OCI-LY1 (cell line): ENCODE measurements around the gene CLTC.

Experiments
- H2AFZ ChIP-seq: fragments of 200-600 bp; sonication (generic), shearing (Covaris generic); 2 replicates; pipeline ENCODE4 v1.6.0; 2014; ENCODE audit warnings: antibody characterized with exemption, mild to moderate bottlenecking, low read length
- H3F3A ChIP-seq: fragments of 200-600 bp; sonication (generic), shearing (Covaris generic); 2 replicates; pipeline ENCODE4 v1.6.0; 2014; ENCODE audit warnings: mild to moderate bottlenecking, antibody characterized with exemption, low read length, moderate library complexity; ENCODE audit not compliant: insufficient read depth
- H3K27ac ChIP-seq: fragments of 200-600 bp; sonication (generic); 2 replicates; pipeline ENCODE4 v1.5.1; 2014; ENCODE audit warnings: low read length, mixed run types, mild to moderate bottlenecking, low read depth; ENCODE audit not compliant: poor library complexity, severe bottlenecking
- H3K27me3 ChIP-seq: fragments of 200-600 bp; sonication (generic); 2 replicates; pipeline ENCODE4 v1.6.0; 2014; ENCODE audit warnings: antibody characterized with exemption, mild to moderate bottlenecking, low read length, moderate library complexity; ENCODE audit not compliant: insufficient read depth
- H3K36me3 ChIP-seq: fragments of 200-600 bp; sonication (generic); 2 replicates; pipeline ENCODE4 v1.6.1; 2014; ENCODE audit warnings: mild to moderate bottlenecking, antibody characterized with exemption, low read length, moderate library complexity, mixed read lengths; ENCODE audit not compliant: insufficient read depth
- H3K4me1 ChIP-seq: fragments of 200-600 bp; sonication (generic); 2 replicates; pipeline ENCODE4 v1.5.1; 2014; ENCODE audit warnings: mild to moderate bottlenecking, low read length, moderate library complexity; ENCODE audit not compliant: insufficient read depth, severe bottlenecking
- H3K4me2 ChIP-seq: fragments of 200-600 bp; sonication (generic), shearing (Covaris generic); 2 replicates; pipeline ENCODE4 v1.6.1; 2014; ENCODE audit warnings: low read length
- H3K4me3 ChIP-seq: fragments of 200-600 bp; sonication (generic); 2 replicates; pipeline ENCODE4 v1.5.1; 2014; ENCODE audit warnings: low read length, low read depth, mild to moderate bottlenecking, mixed read lengths; ENCODE audit not compliant: poor library complexity, severe bottlenecking
- H3K79me2 ChIP-seq: fragments of 200-600 bp; shearing (Covaris generic); 2 replicates; pipeline ENCODE4 v1.6.1; 2016; ENCODE audit warnings: mixed run types, low read length, mixed read lengths; ENCODE audit not compliant: insufficient read depth
- H3K9ac ChIP-seq: fragments of 200-600 bp; sonication (generic), shearing (Covaris generic); 2 replicates; pipeline ENCODE4 v1.6.1; 2014; ENCODE audit warnings: mild to moderate bottlenecking, low read length, mixed read lengths
- H3K9me2 ChIP-seq: fragments of 200-600 bp; sonication (generic), shearing (Covaris generic); 2 replicates; pipeline ENCODE4 v1.6.1; 2014; ENCODE audit warnings: low read depth, mild to moderate bottlenecking, low read length, mixed read lengths
- H3K9me3 ChIP-seq: fragments of 200-600 bp; shearing (Covaris generic); 2 replicates; pipeline ENCODE4 v1.6.1; 2014; ENCODE audit warnings: low read length, mixed read lengths
- H4K20me1 ChIP-seq: fragments of 200-600 bp; sonication (generic), shearing (Covaris generic); 2 replicates; pipeline ENCODE4 v1.6.0; 2016; ENCODE audit warnings: mild to moderate bottlenecking, low read length; ENCODE audit not compliant: insufficient read depth
- EZH2 ChIP-seq: fragments of 200-600 bp; sonication (generic), shearing (Covaris generic); IDR thresholded peaks from 2 replicates; pipeline ENCODE4 v1.8.0; 2017; ENCODE audit warnings: borderline replicate concordance, mixed run types, mild to moderate bottlenecking, antibody characterized with exemption, low read length, moderate library complexity, mixed read lengths
- TF ChIP-seq, protein P1 (sequence below): fragments of 200-600 bp; sonication (generic), shearing (Covaris generic); IDR thresholded peaks from 2 replicates; pipeline ENCODE4 v1.5.1; 2017; ENCODE audit warnings: mild to moderate bottlenecking, antibody characterized with exemption, low read length, moderate library complexity, mixed read lengths

CLTC gene

DNA sequence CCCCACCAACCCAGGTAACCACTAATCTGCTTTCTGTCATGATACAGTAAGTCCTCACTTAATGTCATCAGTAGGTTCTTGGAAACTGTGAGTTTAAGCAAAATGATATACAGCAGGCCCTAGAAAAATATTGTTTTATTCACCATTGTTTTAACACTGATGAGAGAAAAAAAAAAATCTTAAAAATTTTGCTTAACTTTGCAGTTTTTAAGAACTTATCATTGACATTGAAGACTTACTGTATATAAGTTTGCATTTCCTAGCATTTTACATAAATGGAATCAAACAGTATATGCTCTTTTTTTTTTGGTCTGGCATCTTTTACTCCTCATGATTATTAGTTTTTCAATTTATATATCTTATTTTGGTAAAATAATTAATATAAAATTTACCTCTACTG is 19.5 kb upstream of the CLTC start:
- no peak for TF ChIP-seq EZH2
- TF ChIP-seq, protein P1, sequence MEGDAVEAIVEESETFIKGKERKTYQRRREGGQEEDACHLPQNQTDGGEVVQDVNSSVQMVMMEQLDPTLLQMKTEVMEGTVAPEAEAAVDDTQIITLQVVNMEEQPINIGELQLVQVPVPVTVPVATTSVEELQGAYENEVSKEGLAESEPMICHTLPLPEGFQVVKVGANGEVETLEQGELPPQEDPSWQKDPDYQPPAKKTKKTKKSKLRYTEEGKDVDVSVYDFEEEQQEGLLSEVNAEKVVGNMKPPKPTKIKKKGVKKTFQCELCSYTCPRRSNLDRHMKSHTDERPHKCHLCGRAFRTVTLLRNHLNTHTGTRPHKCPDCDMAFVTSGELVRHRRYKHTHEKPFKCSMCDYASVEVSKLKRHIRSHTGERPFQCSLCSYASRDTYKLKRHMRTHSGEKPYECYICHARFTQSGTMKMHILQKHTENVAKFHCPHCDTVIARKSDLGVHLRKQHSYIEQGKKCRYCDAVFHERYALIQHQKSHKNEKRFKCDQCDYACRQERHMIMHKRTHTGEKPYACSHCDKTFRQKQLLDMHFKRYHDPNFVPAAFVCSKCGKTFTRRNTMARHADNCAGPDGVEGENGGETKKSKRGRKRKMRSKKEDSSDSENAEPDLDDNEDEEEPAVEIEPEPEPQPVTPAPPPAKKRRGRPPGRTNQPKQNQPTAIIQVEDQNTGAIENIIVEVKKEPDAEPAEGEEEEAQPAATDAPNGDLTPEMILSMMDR = no peak
- H3K27ac ChIP-seq = no peak overlapping the region
- no peaks in the 10 kb centered on the region for H3K27me3 ChIP-seq
- H3K4me2 ChIP-seq = no peak overlapping the region
- no peaks in the 10 kb centered on the region for H3K9me3 ChIP-seq
- peaks cover 33% of the 10 kb centered on the region for H3K36me3 ChIP-seq
- H3K79me2 ChIP-seq = no peaks in the 10 kb centered on the region
- H4K20me1 ChIP-seq = no peaks in the 10 kb centered on the region
- no peak overlapping the region for H3K9ac ChIP-seq
- no peaks in the 10 kb centered on the region for H3K9me2 ChIP-seq
- H3K4me3 ChIP-seq = no peak overlapping the region
- H3K4me1 ChIP-seq = no peaks in the 10 kb centered on the region
- no peaks in the 10 kb centered on the region for H3F3A ChIP-seq
- no peak overlapping the region for H2AFZ ChIP-seq

DNA sequence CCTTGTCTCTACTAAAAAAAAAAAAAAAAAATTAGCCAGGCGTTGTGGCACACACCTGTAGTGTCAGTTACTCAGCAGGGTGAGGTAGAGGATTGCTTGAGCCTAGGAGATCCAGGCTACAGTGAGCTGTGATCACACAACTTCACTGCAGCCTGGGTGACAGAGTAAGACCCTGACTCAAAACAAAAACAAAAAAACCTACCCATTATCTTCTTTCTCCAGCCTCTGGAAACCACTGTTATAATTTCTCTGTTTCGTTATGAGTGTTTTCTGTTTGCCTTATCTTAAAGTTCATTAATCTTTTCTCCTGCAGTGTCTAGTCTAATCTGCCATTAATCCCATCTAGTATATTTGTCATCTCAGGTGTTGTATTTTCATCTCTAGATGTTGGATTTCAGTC is 18.6 kb upstream of the CLTC start:
- H4K20me1 ChIP-seq = no peaks in the 10 kb centered on the region
- H3K79me2 ChIP-seq = no peaks in the 10 kb centered on the region
- H3F3A ChIP-seq = no peaks in the 10 kb centered on the region
- H3K4me1 ChIP-seq = no peaks in the 10 kb centered on the region
- H3K27ac ChIP-seq = no peak overlapping the region
- no peaks in the 10 kb centered on the region for H3K27me3 ChIP-seq
- H3K9me3 ChIP-seq = no peaks in the 10 kb centered on the region
- H2AFZ ChIP-seq = no peak overlapping the region
- H3K4me2 ChIP-seq = no peak overlapping the region
- H3K4me3 ChIP-seq = no peak overlapping the region
- TF ChIP-seq, protein P1 = no peak
- TF ChIP-seq EZH2 = no peak
- H3K36me3 ChIP-seq = peaks cover 43% of the 10 kb centered on the region
- H3K9me2 ChIP-seq = no peaks in the 10 kb centered on the region
- H3K9ac ChIP-seq = no peak overlapping the region

DNA sequence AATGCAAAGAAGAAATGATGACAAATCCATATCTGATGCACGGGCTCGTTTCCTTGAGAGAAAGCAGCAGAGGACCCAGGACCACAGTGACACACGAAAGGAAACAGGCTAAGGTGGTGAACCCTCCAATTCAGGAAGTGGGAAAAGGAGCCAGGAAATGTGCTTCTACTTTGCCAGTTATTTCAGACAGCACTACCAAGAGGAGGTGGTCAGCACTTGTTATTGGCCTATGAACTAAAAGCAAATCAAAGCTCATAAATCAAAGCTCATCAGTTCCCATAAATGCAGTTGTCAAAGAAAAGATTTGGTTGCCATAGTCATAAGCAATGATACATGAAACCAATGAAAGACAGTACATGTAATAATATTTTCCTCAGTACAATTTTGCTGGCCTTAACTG is 12.6 kb upstream of the CLTC start:
- Histone ChIP-seq H3K4me3 (no peak overlapping the region), H3K4me1 (no peaks in the 10 kb centered on the region), H3K9me2 (no peaks in the 10 kb centered on the region), H3K27ac (no peak overlapping the region), H4K20me1 (no peaks in the 10 kb centered on the region), H3F3A (no peaks in the 10 kb centered on the region), H3K36me3 (peaks cover 52% of the 10 kb centered on the region), H3K9me3 (no peaks in the 10 kb centered on the region), H3K79me2 (no peaks in the 10 kb centered on the region), H2AFZ (no peak overlapping the region), H3K27me3 (no peaks in the 10 kb centered on the region), H3K9ac (no peak overlapping the region), H3K4me2 (no peak overlapping the region)
- no peak for TF ChIP-seq EZH2
- TF ChIP-seq, protein P1 = no peak
